HG03439 (cell line): ENCODE results near the gene METTL6.
"Not testable (repeated sequence)": the region's sequence is repeated elsewhere in the genome, so short reads cannot be mapped to it uniquely, and the experiment has no call there.

Experiments
- ATAC-seq: cut with Tn5 transposase; IDR thresholded peaks from one replicate; pipeline ENCODE4 v1.9.1; 2021; ENCODE audit warnings: mild to moderate bottlenecking, moderate library complexity; ENCODE audit not compliant: unreplicated experiment

METTL6 gene

GRCh38 chr3:15405448-15406050, 21.8 kb downstream of the METTL6 start:
- ATAC-seq = peak; percentile 52

- ATAC-seq = no peak
Observed at GRCh38 chr3:15404767-15405166, 22.6 kb downstream of the METTL6 start.

- ATAC-seq = no peak
Observed at GRCh38 chr3:15403965-15404364, 23.4 kb downstream of the METTL6 start.

GRCh38 chr3:15403495-15403894, 23.8 kb downstream of the METTL6 start:
- no peak for ATAC-seq

- no peak for ATAC-seq
Observed at GRCh38 chr3:15401936-15402335, 25.4 kb downstream of the METTL6 start.

GRCh38 chr3:15399970-15400369, 27.4 kb downstream of the METTL6 start:
- no peak for ATAC-seq

DNA sequence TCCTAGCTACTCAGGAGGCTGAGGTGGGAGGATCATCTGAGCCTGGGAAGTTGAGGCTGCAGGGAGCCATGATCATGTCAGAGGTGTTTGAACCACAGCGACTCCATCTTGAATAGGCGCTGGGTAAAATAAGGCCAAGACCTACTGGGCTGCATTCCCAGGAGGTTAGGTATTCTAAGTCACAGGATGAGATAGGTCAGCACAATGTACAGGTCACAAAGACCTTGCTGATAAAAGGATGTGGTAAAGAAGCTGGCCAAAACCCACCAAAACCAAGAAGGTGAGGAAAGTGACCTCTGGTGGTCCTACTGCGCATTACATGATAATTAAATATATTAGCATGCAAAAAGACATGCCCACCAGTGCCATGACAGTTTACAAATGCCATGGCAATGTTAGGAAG, 28.6 kb downstream of the METTL6 start:
- ATAC-seq = not testable (repeated sequence)

- ATAC-seq = not testable (repeated sequence)
Observed at GRCh38 chr3:15393252-15393651, 34.1 kb downstream of the METTL6 start.

- ATAC-seq = no peak
Observed at GRCh38 chr3:15391007-15391406, 36.3 kb downstream of the METTL6 start.

DNA sequence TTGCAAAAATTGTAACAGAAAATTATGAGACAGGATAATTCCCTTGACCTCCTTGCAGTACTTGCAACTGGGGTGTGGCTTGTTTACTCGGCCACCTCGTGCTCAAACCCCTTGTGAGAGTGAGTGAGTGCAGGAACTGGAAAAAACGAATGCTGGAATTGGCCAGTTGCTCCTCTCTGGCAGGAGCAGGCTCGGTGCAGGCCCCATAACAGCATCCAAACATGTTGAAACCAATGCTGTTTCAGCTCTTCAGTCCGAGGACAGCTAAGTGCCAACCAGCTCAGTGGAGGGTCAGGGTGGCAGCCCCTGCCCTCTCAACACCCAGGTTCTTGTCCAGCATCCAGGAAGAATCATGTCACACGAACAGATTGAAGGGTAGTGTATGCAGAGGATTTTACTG, 36.9 kb downstream of the METTL6 start:
- ATAC-seq = no peak

GRCh38 chr3:15388335-15388734, 39.0 kb downstream of the METTL6 start:
- ATAC-seq = not testable (repeated sequence)

DNA sequence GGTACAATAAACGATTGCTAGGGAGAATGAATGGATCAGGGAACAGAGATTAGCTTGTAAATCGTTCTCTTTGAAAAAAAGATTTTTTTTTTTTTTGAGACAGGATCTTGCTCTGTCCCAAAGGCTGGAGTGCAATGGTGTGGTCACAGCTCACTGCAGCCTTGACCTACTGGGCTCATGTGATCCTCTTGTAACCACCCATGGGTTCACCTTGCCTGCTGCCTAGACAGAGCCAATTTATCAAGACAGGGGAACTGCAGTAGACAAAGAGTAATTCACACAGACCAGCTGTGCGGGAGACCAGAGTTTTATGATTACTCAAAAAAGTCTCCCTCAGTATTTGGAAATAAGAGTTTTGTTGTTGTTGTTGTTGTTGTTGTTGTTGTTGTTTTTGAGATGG, 39.6 kb downstream of the METTL6 start:
- ATAC-seq = no peak

DNA sequence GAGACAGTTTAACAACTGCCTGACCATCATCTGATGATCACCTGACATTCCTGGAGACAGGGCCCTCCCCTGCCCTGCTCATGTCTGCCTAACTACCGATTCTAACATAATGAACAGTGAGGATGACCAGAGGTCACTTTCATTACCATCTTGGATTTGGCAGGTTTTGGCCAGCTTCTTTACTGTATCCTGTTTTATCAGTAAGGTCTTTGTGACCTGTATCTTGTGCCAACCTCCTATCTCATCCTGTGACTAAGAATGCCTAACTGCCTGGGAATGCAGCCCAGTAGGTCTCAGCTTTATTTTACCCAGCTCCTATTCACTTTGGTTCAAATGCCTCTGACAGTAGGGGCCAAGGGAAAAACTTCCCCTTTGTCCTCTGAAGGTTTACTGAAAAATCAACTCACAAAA, 40.2 kb downstream of the METTL6 start:
- ATAC-seq = no peak

GRCh38 chr3:15386654-15386955, 40.7 kb downstream of the METTL6 start:
- ATAC-seq = not testable (repeated sequence)

GRCh38 chr3:15385901-15386653, 41.3 kb downstream of the METTL6 start:
- ATAC-seq = no peak

DNA sequence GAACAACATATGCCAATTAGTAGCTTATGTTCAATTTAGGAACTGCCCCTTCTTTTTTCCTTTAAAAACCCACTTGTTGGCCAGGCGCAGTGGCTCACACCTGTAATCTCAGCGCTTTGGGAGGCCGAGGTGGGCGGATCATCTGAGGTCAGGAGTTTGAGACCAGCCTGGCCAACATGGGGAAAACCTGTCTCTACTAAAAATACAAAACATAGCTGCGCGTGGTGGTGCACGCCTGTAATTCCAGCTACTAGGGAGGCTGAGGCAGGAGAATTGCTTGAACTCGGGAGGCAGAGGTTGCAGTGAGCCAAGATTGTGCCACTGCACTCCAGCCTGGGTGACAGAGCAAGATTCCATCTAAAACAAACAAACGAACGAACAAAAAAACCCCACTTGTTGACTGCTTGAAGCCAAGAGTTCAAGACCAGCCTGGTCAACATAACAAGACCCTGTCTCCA, 42.1 kb downstream of the METTL6 start:
- peak; percentile 8 for ATAC-seq

DNA sequence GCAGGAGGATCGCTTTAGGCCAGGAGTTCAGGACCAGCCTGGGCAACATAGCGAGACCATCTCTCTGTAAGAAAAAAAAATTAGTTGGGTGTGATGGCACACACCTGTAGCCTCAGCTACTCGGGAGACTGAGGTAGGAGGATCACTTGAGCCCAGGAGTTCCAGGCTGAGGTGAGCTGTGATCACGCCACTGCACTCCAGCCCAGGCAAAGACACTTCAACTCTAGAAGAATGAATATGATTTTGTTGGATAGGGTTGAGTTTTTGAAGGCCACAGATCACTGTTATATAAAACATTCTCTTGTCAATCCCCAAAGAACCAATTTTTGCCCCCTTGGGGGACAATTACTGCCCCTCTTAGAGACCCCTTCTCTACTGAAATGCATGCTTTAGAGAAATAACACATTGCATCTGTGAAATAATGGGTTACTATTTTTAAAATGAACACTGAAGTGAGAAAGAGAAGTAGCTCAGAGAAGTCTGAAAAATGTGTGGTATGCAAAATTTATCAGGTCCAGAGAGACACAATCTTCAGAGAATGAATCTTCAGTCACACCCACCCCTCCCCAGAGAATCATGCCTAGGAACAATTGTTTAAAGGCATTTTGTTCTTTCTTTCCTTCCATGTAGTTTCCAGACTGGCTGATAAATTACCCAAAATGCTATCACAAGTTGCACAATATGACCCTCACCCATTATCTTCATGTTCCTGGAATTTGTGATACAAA, 42.7 kb downstream of the METTL6 start:
- ATAC-seq = peak; percentile 72

GRCh38 chr3:15382405-15382923, 44.9 kb downstream of the METTL6 start:
- ATAC-seq = no peak

- ATAC-seq = no peak
Observed at GRCh38 chr3:15380980-15381890, 46.1 kb downstream of the METTL6 start.

GRCh38 chr3:15377961-15378791, 49.2 kb downstream of the METTL6 start:
- ATAC-seq = peak; percentile 92
